SK-N-SH (cell line): Measurements from ENCODE around the gene FGGY. TPM values are rescaled to one million over a fixed set of nuclear protein-coding genes. Genes with fewer than 3 reads are reported as not detected.

ENCODE experiments used
- CTCF ChIA-PET: fragments of 300-600, 350-600 bp; formaldehyde crosslinking; extraction: SDS; loops from one replicate; lab custom pipeline; 2021; lab: Yijun Ruan, JAX
- POLR2A ChIA-PET: fragments of 350-600 bp; sonication (Branson Sonifier 250); formaldehyde crosslinking; extraction: SDS; loops from one replicate; lab custom pipeline; 2020; ENCODE audit warnings: antibody characterized with exemption, inconsistent platforms; lab: Yijun Ruan, JAX
- DNase-seq: peaks from one replicate; pipeline ENCODE4 v3.0.0; 2012
- H2AFZ ChIP-seq: fragments of 200-600 bp; sonication (generic); 2 replicates; pipeline ENCODE4 v1.8.1; 2016; ENCODE audit warnings: antibody characterized with exemption, mild to moderate bottlenecking, low read depth
- H3F3A ChIP-seq: fragments of 200-600 bp; sonication (generic); replicated peaks from 2 replicates; pipeline ENCODE3; 2016; ENCODE audit warnings: antibody characterized with exemption, mild to moderate bottlenecking; ENCODE audit not compliant: insufficient read depth
- H3K27ac ChIP-seq, 2 experiments: fragments of 200-500 bp in 1 of 2; fragments of 200-600 bp in 1 of 2; sonication (Bioruptor generic) in 1 of 2; sonication (generic), shearing (Covaris generic) in 1 of 2; 2 replicates each; pipeline versions ENCODE4 v1.5.1 to v1.6.1; 2014 to 2016; ENCODE audit warnings: low read depth in 2 of 2, inconsistent platforms in 1 of 2, low read length in 1 of 2, mild to moderate bottlenecking in 1 of 2, mixed read lengths in 1 of 2
- H3K27me3 ChIP-seq: fragments of 200-600 bp; sonication (generic), shearing (Covaris generic); 2 replicates; pipeline ENCODE4 v1.6.1; 2016; ENCODE audit warnings: mixed run types; ENCODE audit not compliant: insufficient read depth
- H3K36me3 ChIP-seq, 2 experiments: fragments of 200-500 bp in 1 of 2; fragments of 200-600 bp in 1 of 2; sonication (Bioruptor generic) in 1 of 2; sonication (generic) in 1 of 2; replicated peaks in 1 of 2; 2 replicates each; pipeline versions ENCODE3 to v1.5.1; 2014 to 2016; ENCODE audit warnings: low read length in 1 of 2, mild to moderate bottlenecking in 1 of 2; ENCODE audit not compliant: insufficient read depth in 2 of 2, control insufficient read depth in 1 of 2
- H3K4me1 ChIP-seq, 2 experiments: fragments of 200-500 bp in 1 of 2; fragments of 200-600 bp in 1 of 2; sonication (Bioruptor generic) in 1 of 2; sonication (generic), shearing (Covaris generic) in 1 of 2; 2 replicates each; pipeline versions ENCODE4 v1.5.1 to v1.6.1; 2014 to 2016; ENCODE audit warnings: low read depth in 1 of 2, low read length in 1 of 2, mixed run types in 1 of 2; ENCODE audit not compliant: insufficient read depth in 2 of 2, control insufficient read depth in 1 of 2
- H3K4me2 ChIP-seq: fragments of 200-600 bp; sonication (generic), shearing (Covaris generic); 2 replicates; pipeline ENCODE4 v1.6.1; 2017; ENCODE audit warnings: mixed run types
- H3K4me3 ChIP-seq, 2 experiments: fragments of 200-500 bp in 1 of 2; fragments of 200-600 bp in 1 of 2; sonication (Bioruptor generic) in 1 of 2; sonication (generic), shearing (Covaris generic) in 1 of 2; 2 replicates each; pipeline versions ENCODE4 v1.5.1 to v1.8.1; 2014 to 2016; ENCODE audit warnings: low read depth in 2 of 2, inconsistent platforms in 1 of 2, low read length in 1 of 2, mild to moderate bottlenecking in 1 of 2, mixed read lengths in 1 of 2, moderate library complexity in 1 of 2
- H3K79me2 ChIP-seq: fragments of 200-600 bp; sonication (generic); 2 replicates; pipeline ENCODE4 v1.8.1; 2017; ENCODE audit warnings: mild to moderate bottlenecking; ENCODE audit not compliant: insufficient read depth
- H3K9ac ChIP-seq: fragments of 200-600 bp; sonication (generic); 2 replicates; pipeline ENCODE4 v1.6.1; 2017; ENCODE audit warnings: mixed run types
- H3K9me2 ChIP-seq: fragments of 200-600 bp; sonication (generic); 2 replicates; pipeline ENCODE4 v1.6.1; 2017; ENCODE audit warnings: mixed run types
- H3K9me3 ChIP-seq: fragments of 200-600 bp; sonication (generic); 2 replicates; pipeline ENCODE4 v1.6.1; 2017; ENCODE audit warnings: mixed run types, mild to moderate bottlenecking, moderate library complexity
- H4K20me1 ChIP-seq: fragments of 200-600 bp; sonication (generic); 2 replicates; pipeline ENCODE4 v1.6.1; 2017; ENCODE audit warnings: mild to moderate bottlenecking, mixed run types; ENCODE audit not compliant: insufficient read depth
- EP300 ChIP-seq, 2 experiments: IDR thresholded peaks; 2 replicates each; pipeline versions ENCODE4 v1.4.0 to v1.6.1; 2012; ENCODE audit warnings: borderline replicate concordance in 1 of 2, low read depth in 1 of 2, low read length in 1 of 2
- GATA2 ChIP-seq: sonication (generic); formaldehyde crosslinking; IDR thresholded peaks from 2 replicates; pipeline ENCODE4 v1.5.0; 2020; ENCODE audit warnings: mild to moderate bottlenecking, missing genetic modification reagents
- JUND ChIP-seq: IDR thresholded peaks from 2 replicates; pipeline ENCODE4 v1.4.0; 2012
- MEF2A ChIP-seq: IDR thresholded peaks from 2 replicates; pipeline ENCODE4 v1.4.0; 2012; ENCODE audit warnings: low read depth, borderline replicate concordance
- MXI1 ChIP-seq: IDR thresholded peaks from 2 replicates; pipeline ENCODE4 v1.6.1; 2012; ENCODE audit warnings: mild to moderate bottlenecking, low read depth, low read length, improper control_type of control experiment
- NFIC ChIP-seq: IDR thresholded peaks from 2 replicates; pipeline ENCODE4 v1.4.0; 2012; ENCODE audit warnings: borderline replicate concordance
- PBX3 ChIP-seq: IDR thresholded peaks from 2 replicates; pipeline ENCODE4; 2012
- POLR2AphosphoS5 ChIP-seq: IDR thresholded peaks from 2 replicates; pipeline ENCODE4 v1.6.1; 2012; ENCODE audit warnings: low read depth, low read length
- RAD21 ChIP-seq: IDR thresholded peaks from 2 replicates; pipeline ENCODE4 v1.6.1; 2012; ENCODE audit warnings: mild to moderate bottlenecking, low read length
- SMC3 ChIP-seq: IDR thresholded peaks from 2 replicates; pipeline ENCODE4 v1.6.1; 2012; ENCODE audit warnings: low read depth, low read length, improper control_type of control experiment
- TCF12 ChIP-seq: IDR thresholded peaks from 2 replicates; pipeline ENCODE4 v1.4.0; 2012
- ZBTB33 ChIP-seq: IDR thresholded peaks from 2 replicates; pipeline ENCODE4 v1.4.0; 2012; ENCODE audit warnings: low read depth, borderline replicate concordance
- WGBS: methylation state at CpG from one replicate; pipeline ENCODE4 v1.1.6; 2017; ENCODE audit warnings: low lambda C conversion rate; 5-methylcytosine and 5-hydroxymethylcytosine counted together
- polyA plus RNA-seq, 3 experiments: library from polyadenylated mRNA; depleted of rRNA; stranded (reverse); fragments of >200 nt; gene quantifications; 2 replicates each; pipeline ENCODE4 v1.2.3, GENCODE V29; 2012
- TF ChIP-seq, protein P1 (sequence below): fragments of 150-350 bp; IDR thresholded peaks from 2 replicates; pipeline ENCODE4 v1.6.1; 2016; ENCODE audit warnings: mild to moderate bottlenecking, low read depth, low read length
- TF ChIP-seq, protein P2 (sequence below): fragments of 150-350 bp; IDR thresholded peaks from 2 replicates; pipeline ENCODE4 v1.6.1; 2017; ENCODE audit warnings: antibody characterized with exemption, low read length, low read depth, borderline replicate concordance
- TF ChIP-seq, protein P3 (sequence below): IDR thresholded peaks from 2 replicates; pipeline ENCODE4 v1.4.0; 2012; ENCODE audit warnings: low read depth

The FGGY gene
- polyA plus RNA-seq, 1 of the 3 experiments (the other 2 are of a cell fraction) = 10.3 TPM

- Histone ChIP-seq H3K9ac (no peak overlapping the region), H3K79me2 (no peaks in the 10 kb centered on the region), H3K4me2 (no peak overlapping the region), H3K36me3 (no peaks in the 10 kb centered on the region), H3K4me3 (no peak overlapping the region), H3K27me3 (no peaks in the 10 kb centered on the region), H3K9me3 (no peaks in the 10 kb centered on the region), H3F3A (no peaks in the 10 kb centered on the region), H3K9me2 (no peaks in the 10 kb centered on the region), H4K20me1 (no peaks in the 10 kb centered on the region), H3K27ac (peak overlapping the region; percentile 76 to 77), H2AFZ (0 out of 2 replicates have a peak overlapping the region, but pooled peaks have one; percentile 29), H3K4me1 (peaks cover 10 to 17% of the 10 kb centered on the region in 2 experiments; a peak in 2 of 4 replicates)
- 9% methylated on average over 5 of the region's 5 CpGs for WGBS
- TF ChIP-seq, protein P1, sequence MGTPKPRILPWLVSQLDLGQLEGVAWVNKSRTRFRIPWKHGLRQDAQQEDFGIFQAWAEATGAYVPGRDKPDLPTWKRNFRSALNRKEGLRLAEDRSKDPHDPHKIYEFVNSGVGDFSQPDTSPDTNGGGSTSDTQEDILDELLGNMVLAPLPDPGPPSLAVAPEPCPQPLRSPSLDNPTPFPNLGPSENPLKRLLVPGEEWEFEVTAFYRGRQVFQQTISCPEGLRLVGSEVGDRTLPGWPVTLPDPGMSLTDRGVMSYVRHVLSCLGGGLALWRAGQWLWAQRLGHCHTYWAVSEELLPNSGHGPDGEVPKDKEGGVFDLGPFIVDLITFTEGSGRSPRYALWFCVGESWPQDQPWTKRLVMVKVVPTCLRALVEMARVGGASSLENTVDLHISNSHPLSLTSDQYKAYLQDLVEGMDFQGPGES = no peak
- peak; percentile 97 for TF ChIP-seq TCF12
- TF ChIP-seq GATA2 (CRISPR knock-in tag) = peak; percentile 61
- no peak for TF ChIP-seq MEF2A
- peak; percentile 53; the same call in 1 of the 2 replicates for TF ChIP-seq POLR2AphosphoS5
- 0 out of 2 replicates have a peak, but pooled peaks have one; percentile 2 for TF ChIP-seq RAD21
- 0 out of 2 replicates have a peak, but pooled peaks have one; percentile 3 for TF ChIP-seq SMC3
- TF ChIP-seq MXI1 = peak; percentile 51; the same call in 1 of the 2 replicates
- TF ChIP-seq NFIC = peak; percentile 58; the same call in 1 of the 2 replicates
- 0 out of 2 replicates have a peak, but pooled peaks have one; percentile 39 for TF ChIP-seq PBX3
- peak; percentile 46 to 80; a peak in 2 of 4 replicates for TF ChIP-seq EP300 (IDR thresholded peaks at IDR 0.05; ENCODE audit: borderline replicate concordance in 1 of 2, low read depth in 1 of 2, low read length in 1 of 2)
- peak; percentile 61 for TF ChIP-seq JUND
- TF ChIP-seq, protein P2, sequence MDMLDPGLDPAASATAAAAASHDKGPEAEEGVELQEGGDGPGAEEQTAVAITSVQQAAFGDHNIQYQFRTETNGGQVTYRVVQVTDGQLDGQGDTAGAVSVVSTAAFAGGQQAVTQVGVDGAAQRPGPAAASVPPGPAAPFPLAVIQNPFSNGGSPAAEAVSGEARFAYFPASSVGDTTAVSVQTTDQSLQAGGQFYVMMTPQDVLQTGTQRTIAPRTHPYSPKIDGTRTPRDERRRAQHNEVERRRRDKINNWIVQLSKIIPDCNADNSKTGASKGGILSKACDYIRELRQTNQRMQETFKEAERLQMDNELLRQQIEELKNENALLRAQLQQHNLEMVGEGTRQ = no peak
- TF ChIP-seq ZBTB33 = no peak
- TF ChIP-seq, protein P3, sequence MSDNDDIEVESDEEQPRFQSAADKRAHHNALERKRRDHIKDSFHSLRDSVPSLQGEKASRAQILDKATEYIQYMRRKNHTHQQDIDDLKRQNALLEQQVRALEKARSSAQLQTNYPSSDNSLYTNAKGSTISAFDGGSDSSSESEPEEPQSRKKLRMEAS = 0 out of 2 replicates have a peak, but pooled peaks have one; percentile 42
- peak; percentile 59 for DNase-seq
- ChIA-PET CTCF (interaction anchor here (0.6 to 1.9 kb wide), 4 partner anchors 18 to 952 kb away, joined by 3 to 6 read pairs (median 3); no protein-coding TSS in a partner anchor), POLR2A (interaction anchor here (0.8 kb wide), 1 partner anchor 246 kb away, joined by 3 read pairs; no protein-coding TSS in a partner anchor)
These were observed 395.7 kb downstream of the FGGY start for GRCh38 chr1:59692591-59692990.
